GM19395 (cell line): Measurements from ENCODE around the gene ABHD17B.
A peak's percentile ranks its signal among the peaks of the same experiment; 100 is the strongest.
"Not testable (repeated sequence)": the region's sequence is repeated elsewhere in the genome, so short reads cannot be mapped to it uniquely, and the experiment has no call there.

ENCODE experiments used
- ATAC-seq: cut with Tn5 transposase; IDR thresholded peaks from one replicate; pipeline ENCODE4 v1.9.1; 2021; ENCODE audit warnings: mild to moderate bottlenecking, moderate library complexity; ENCODE audit not compliant: unreplicated experiment

ABHD17B gene

GRCh38 chr9:71916834-71917534 is 6.0 kb upstream of the ABHD17B start:
- ATAC-seq = peak; percentile 90

GRCh38 chr9:71915495-71915894 is 4.5 kb upstream of the ABHD17B start:
- ATAC-seq = no peak

GRCh38 chr9:71911908-71912335 is 929 bp upstream of the ABHD17B start:
- no peak for ATAC-seq

GRCh38 chr9:71910650-71911060 is 338 bp downstream of the ABHD17B start:
- peak; percentile 21 for ATAC-seq

GRCh38 chr9:71909887-71910649 is 925 bp downstream of the ABHD17B start:
- peak; percentile 1 for ATAC-seq

- ATAC-seq = no peak
These were observed 2.2 kb downstream of the ABHD17B start for GRCh38 chr9:71908825-71909224.

- no peak for ATAC-seq
These were observed 6.9 kb downstream of the ABHD17B start for GRCh38 chr9:71904076-71904475.

- ATAC-seq = no peak
These were observed 9.0 kb downstream of the ABHD17B start for GRCh38 chr9:71901695-71902597.

- not testable (repeated sequence) for ATAC-seq
These were observed 12.2 kb downstream of the ABHD17B start for GRCh38 chr9:71898756-71899155.

GRCh38 chr9:71897577-71897976 is 13.4 kb downstream of the ABHD17B start:
- ATAC-seq = peak; percentile 45

- no peak for ATAC-seq
These were observed 14.2 kb downstream of the ABHD17B start for GRCh38 chr9:71896761-71897160.

GRCh38 chr9:71895955-71896354 is 15.0 kb downstream of the ABHD17B start:
- no peak for ATAC-seq

GRCh38 chr9:71895117-71895516 is 15.9 kb downstream of the ABHD17B start:
- ATAC-seq = peak; percentile 42

- ATAC-seq = peak; percentile 55
These were observed 19.3 kb downstream of the ABHD17B start for GRCh38 chr9:71891557-71892189.

- ATAC-seq = no peak
These were observed 20.8 kb downstream of the ABHD17B start for GRCh38 chr9:71890042-71890679.

- no peak for ATAC-seq
These were observed 23.6 kb downstream of the ABHD17B start for GRCh38 chr9:71887362-71887761.

- ATAC-seq = no peak
These were observed 24.5 kb downstream of the ABHD17B start for GRCh38 chr9:71886541-71886940.

GRCh38 chr9:71886015-71886414 is 25.0 kb downstream of the ABHD17B start:
- no peak for ATAC-seq

GRCh38 chr9:71885467-71885866 is 25.5 kb downstream of the ABHD17B start:
- no peak for ATAC-seq

- no peak for ATAC-seq
These were observed 27.0 kb downstream of the ABHD17B start for GRCh38 chr9:71884005-71884404.
